Fibroblast of the aortic adventitia (primary cell): ENCODE results near the gene FARSB. TPM values are rescaled to one million over a fixed set of nuclear protein-coding genes. Genes with fewer than 3 reads are reported as not detected.

Experiments used
- DNase-seq: peaks from one replicate; pipeline ENCODE4 v3.0.0-alpha.2; 2010; ENCODE audit warnings: low read depth
- H3K4me3 ChIP-seq: 2 replicates; pipeline ENCODE4 v1.5.1; 2011; ENCODE audit warnings: low read depth, mild to moderate bottlenecking, control low read depth, low read length, moderate library complexity
- CTCF ChIP-seq: IDR thresholded peaks from 2 replicates; pipeline ENCODE4 v1.5.1; 2011; ENCODE audit warnings: mild to moderate bottlenecking, low read length, control low read depth, inconsistent platforms; ENCODE audit not compliant: insufficient read depth
- total RNA-seq: library from RNA; depleted of rRNA; stranded (reverse); fragments of >200 nt; gene quantifications from 2 replicates; pipeline ENCODE4 v1.2.3, GENCODE V29; 2012; ENCODE audit warnings: low replicate concordance

FARSB gene
- total RNA-seq, 1 donor, result 34.3 TPM

GRCh38 chr2:222651718-222652418, 4.0 kb downstream of the FARSB start:
- no peak overlapping the region for H3K4me3 ChIP-seq
- no peak for DNase-seq
- no peak for TF ChIP-seq CTCF

GRCh38 chr2:222649801-222650200, 6.1 kb downstream of the FARSB start:
- DNase-seq, result no peak
- H3K4me3 ChIP-seq, result no peak overlapping the region
- TF ChIP-seq CTCF, result no peak

GRCh38 chr2:222646008-222646407, 9.9 kb downstream of the FARSB start:
- TF ChIP-seq CTCF, result no peak
- DNase-seq, result no peak
- H3K4me3 ChIP-seq, result no peak overlapping the region

- no peak for DNase-seq
- no peak overlapping the region for H3K4me3 ChIP-seq
- no peak for TF ChIP-seq CTCF
Measured at GRCh38 chr2:222643134-222643533, 12.8 kb downstream of the FARSB start.

GRCh38 chr2:222641336-222641735, 14.6 kb downstream of the FARSB start:
- no peak for TF ChIP-seq CTCF
- DNase-seq, result no peak
- H3K4me3 ChIP-seq, result no peak overlapping the region

- no peak for TF ChIP-seq CTCF
- H3K4me3 ChIP-seq, result no peak overlapping the region
- DNase-seq, result no peak
Measured at GRCh38 chr2:222637067-222637466, 18.8 kb downstream of the FARSB start.

GRCh38 chr2:222635295-222635694, 20.6 kb downstream of the FARSB start:
- H3K4me3 ChIP-seq, result no peak overlapping the region
- no peak for DNase-seq
- no peak for TF ChIP-seq CTCF
